Measurements from ENCODE around the gene SCGB1C1.
"Not testable (repeated sequence)": the region's sequence is repeated elsewhere in the genome, so short reads cannot be mapped to it uniquely, and the experiment has no call there.

The SCGB1C1 gene

DNA sequence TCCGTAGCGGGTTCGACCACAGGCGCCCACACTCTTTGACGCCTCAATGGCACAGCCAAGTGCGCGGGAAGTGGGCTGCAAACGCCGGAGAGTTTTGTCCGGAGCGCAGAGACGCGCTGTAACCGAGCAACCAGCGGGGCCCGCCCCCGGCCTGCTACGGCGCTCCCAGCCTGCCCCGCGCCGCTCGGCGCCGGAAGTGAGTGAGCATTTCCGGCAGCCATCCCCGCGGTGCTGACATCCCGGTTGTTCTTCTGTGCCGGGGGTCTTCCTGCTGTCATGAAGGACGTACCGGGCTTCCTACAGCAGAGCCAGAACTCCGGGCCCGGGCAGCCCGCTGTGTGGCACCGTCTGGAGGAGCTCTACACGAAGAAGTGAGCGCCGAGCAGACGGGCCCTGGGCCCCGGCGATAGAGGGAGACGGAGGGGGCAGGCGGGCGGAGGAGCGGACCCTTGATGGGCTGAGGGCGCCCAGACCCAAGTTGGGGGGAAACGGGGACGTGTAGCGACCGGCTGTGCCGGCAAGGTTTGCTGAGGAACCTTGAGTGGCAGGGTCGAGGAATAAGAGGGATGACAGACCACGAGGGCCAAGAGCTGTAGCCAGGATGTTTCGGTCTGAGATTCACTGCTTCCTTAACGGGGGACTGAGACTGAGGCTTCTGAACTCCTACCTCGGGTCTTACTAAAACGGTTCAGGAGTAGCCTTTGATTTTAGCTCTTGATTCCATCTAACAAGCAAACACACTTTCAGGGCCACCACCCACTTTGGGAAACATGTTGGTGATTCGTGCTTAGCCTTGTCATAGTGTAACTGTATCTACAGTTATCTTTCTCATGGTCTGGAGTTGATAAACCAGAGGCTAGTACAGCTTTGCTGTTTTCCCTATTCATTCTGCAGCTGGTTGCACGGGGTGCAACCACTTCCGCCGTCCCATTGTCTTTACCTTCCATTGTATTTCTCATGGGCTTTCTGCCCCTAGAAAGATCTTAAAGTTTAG is 44.2 kb downstream of the SCGB1C1 start, which contains the start of gene PSMD13:
Gene PSMD13 (plus strand): TSS at position 203 of the 994 bp plus-strand sequence. CDS start 74 bp downstream, at position 277.
- no peaks in the 10 kb centered on the region for H3K9me3 ChIP-seq (ENCODE audit: control insufficient read depth, low read length)
- under 1% methylated on average over 59 of the region's 62 CpGs for WGBS
- peak within 1 kb of the TSS; percentile 66 to 81 for H3K4ac ChIP-seq (ENCODE audit: low read depth in 1 of 2, low read length in 2 of 2)

DNA sequence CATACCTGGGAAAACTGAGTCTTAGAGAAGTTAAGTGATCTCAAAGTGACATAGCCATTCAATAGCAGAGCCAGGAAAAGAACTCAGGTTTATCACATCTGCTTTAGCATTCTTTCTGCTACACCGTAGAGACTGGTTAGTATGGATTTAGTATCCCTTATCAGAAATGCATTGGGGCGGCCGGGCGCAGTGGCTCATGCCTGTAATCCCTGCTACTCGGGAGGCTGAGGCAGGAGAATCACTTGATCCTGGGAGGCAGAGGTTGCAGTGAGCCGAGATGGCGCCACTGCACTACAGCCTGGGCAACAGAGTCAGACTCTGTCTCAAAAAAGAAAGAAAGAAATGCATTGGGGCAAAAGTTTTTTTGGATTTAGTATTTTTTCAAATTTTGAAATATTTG is 45.5 kb downstream of the SCGB1C1 start:
- peak overlapping the region; percentile 98 for H3K9ac ChIP-seq (ENCODE audit: low read length)

More for the DNA sequence above, 44.2 kb downstream of the SCGB1C1 start, which contains the start of gene PSMD13:
- peak within 1 kb of the TSS; percentile 2 for H2AFZ ChIP-seq (ENCODE audit: low read depth, low read length)
- peak; percentile 90 for DNase-seq
- peak within 1 kb of the TSS in 1 of 2 experiments; percentile 2 for H3K23ac ChIP-seq (ENCODE audit: low read length in 2 of 2)
- H3K4me2 ChIP-seq (ENCODE audit: low read length, poor library complexity, severe bottlenecking), result peak within 1 kb of the TSS; percentile 88
- peak within 1 kb of the TSS in 1 of 2 experiments; percentile 40 for H2BK12ac ChIP-seq (ENCODE audit: low read length in 2 of 2)
- H2BK5ac ChIP-seq (ENCODE audit: low read depth, low read length, poor library complexity, severe bottlenecking), result no peak within 1 kb of the TSS
- peaks cover 6% of the 10 kb centered on the region for H3K4me1 ChIP-seq (ENCODE audit: control insufficient read depth, insufficient read depth, low read depth, low read length)
- peak within 1 kb of the TSS; percentile 98 for H3K9ac ChIP-seq (ENCODE audit: low read length)
- peaks cover 17 to 35% of the 10 kb centered on the region in 2 experiments for H3K36me3 ChIP-seq (ENCODE audit: control insufficient read depth in 1 of 2, insufficient read depth in 2 of 2, low read depth in 1 of 2, low read length in 2 of 2)
- H3K27me3 ChIP-seq (ENCODE audit: control insufficient read depth in 1 of 2, insufficient read depth in 1 of 2, low read length in 2 of 2), result no peaks in the 10 kb centered on the region
- peak within 1 kb of the TSS; percentile 77 for H2BK120ac ChIP-seq (ENCODE audit: low read depth, low read length)
- H2AK5ac ChIP-seq (ENCODE audit: low read length, severe bottlenecking), result no peak within 1 kb of the TSS
- H3K79me1 ChIP-seq (replicated peaks; ENCODE audit: low read length, poor library complexity, severe bottlenecking), result peaks cover 31% of the 10 kb centered on the region
- no peak within 1 kb of the TSS for H2BK15ac ChIP-seq (ENCODE audit: low read depth, poor library complexity, severe bottlenecking)
- H3K4me3 ChIP-seq (ENCODE audit: insufficient read depth in 1 of 2, low read depth in 1 of 2, low read length in 2 of 2), result peak within 1 kb of the TSS; percentile 85 to 100
- H4K91ac ChIP-seq (ENCODE audit: low read length), result peak within 1 kb of the TSS; percentile 86
- H4K8ac ChIP-seq (ENCODE audit: low read length), result peak within 1 kb of the TSS; percentile 50
- H3K18ac ChIP-seq (ENCODE audit: low read depth in 1 of 2, low read length in 2 of 2), result peak within 1 kb of the TSS; percentile 85 to 91
- H3K27ac ChIP-seq (ENCODE audit: low read length, poor library complexity, severe bottlenecking), result peak within 1 kb of the TSS; percentile 92
- peak within 1 kb of the TSS in 1 of 2 experiments; percentile 80 for H3K14ac ChIP-seq (ENCODE audit: low read length in 2 of 2)

DNA sequence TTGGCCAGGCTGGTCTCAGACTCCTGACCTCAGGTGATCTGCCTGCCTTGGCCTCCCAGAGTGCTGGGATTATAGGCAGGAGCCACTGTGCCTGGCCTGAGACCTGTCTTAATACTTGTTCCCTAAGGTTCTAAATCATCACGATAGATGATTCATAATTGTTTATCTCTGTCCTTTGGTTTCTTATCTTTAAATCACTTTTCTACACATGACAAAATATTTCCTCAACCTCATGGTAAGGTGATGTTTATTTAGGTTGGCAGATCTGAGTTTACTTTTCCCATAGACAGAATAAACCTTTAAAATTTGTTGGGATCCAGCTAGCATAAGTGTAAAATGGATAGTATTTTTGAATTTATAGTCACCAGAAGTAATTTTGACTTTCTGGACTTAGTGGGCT is 47.4 kb downstream of the SCGB1C1 start:
- no peak overlapping the region for H2BK12ac ChIP-seq (ENCODE audit: low read length in 2 of 2)
- WGBS, result no CpG with 5 or more reads among the region's 1 CpG

More for the DNA sequence above, 45.5 kb downstream of the SCGB1C1 start:
- 95% methylated on average over 7 of the region's 7 CpGs for WGBS
- not testable (repeated sequence) for H3K23ac ChIP-seq (ENCODE audit: low read length in 2 of 2); H3K4me1 ChIP-seq (ENCODE audit: control insufficient read depth, insufficient read depth, low read depth, low read length); H3K14ac ChIP-seq (ENCODE audit: low read length in 2 of 2); DNase-seq; H3K27ac ChIP-seq (ENCODE audit: low read length, poor library complexity, severe bottlenecking); H2BK5ac ChIP-seq (ENCODE audit: low read depth, low read length, poor library complexity, severe bottlenecking); H3K27me3 ChIP-seq (ENCODE audit: control insufficient read depth in 1 of 2, insufficient read depth in 1 of 2, low read length in 2 of 2); H3K18ac ChIP-seq (ENCODE audit: low read depth in 1 of 2, low read length in 2 of 2); H2BK120ac ChIP-seq (ENCODE audit: low read depth, low read length); H2BK12ac ChIP-seq (ENCODE audit: low read length in 2 of 2); H3K9me3 ChIP-seq (ENCODE audit: control insufficient read depth, low read length); H2BK15ac ChIP-seq (ENCODE audit: low read depth, poor library complexity, severe bottlenecking); H3K4ac ChIP-seq (ENCODE audit: low read depth in 1 of 2, low read length in 2 of 2); H2AK5ac ChIP-seq (ENCODE audit: low read length, severe bottlenecking); H3K4me2 ChIP-seq (ENCODE audit: low read length, poor library complexity, severe bottlenecking); H4K8ac ChIP-seq (ENCODE audit: low read length); H4K91ac ChIP-seq (ENCODE audit: low read length); H2AFZ ChIP-seq (ENCODE audit: low read depth, low read length)
- H3K4me3 ChIP-seq (ENCODE audit: insufficient read depth in 1 of 2, low read depth in 1 of 2, low read length in 2 of 2), result peak overlapping the region in 1 of 2 experiments; percentile 100
- peaks cover 13 to 41% of the 10 kb centered on the region in 2 experiments for H3K36me3 ChIP-seq (ENCODE audit: control insufficient read depth in 1 of 2, insufficient read depth in 2 of 2, low read depth in 1 of 2, low read length in 2 of 2)
- H3K79me1 ChIP-seq (replicated peaks; ENCODE audit: low read length, poor library complexity, severe bottlenecking), result peaks cover 23% of the 10 kb centered on the region

DNA sequence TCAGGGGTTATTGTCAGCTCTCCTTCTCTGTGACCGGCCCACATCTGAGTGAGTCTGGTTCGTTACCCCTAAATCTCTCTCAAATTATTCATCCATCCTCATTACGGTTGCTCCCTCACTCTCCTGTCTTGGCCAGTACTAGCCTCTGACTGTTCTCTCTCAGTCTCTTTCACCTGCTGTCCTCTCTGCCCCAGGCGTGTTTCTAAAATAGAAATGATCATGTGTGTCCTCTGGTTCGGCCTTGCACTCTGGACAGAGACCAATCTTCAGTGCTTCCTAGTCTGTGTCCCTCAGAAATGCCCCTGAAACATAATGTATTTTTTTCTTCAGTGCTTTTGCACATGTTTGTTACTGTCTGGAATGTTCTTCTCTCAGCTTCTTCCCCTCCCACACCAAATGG is 48.8 kb downstream of the SCGB1C1 start:
- 92% methylated on average over 5 of the region's 5 CpGs for WGBS
- Histone ChIP-seq H3K23ac (ENCODE audit: low read length in 2 of 2) (no peak overlapping the region), H3K27me3 (ENCODE audit: control insufficient read depth in 1 of 2, insufficient read depth in 1 of 2, low read length in 2 of 2) (no peaks in the 10 kb centered on the region), H3K4ac (ENCODE audit: low read depth in 1 of 2, low read length in 2 of 2) (no peak overlapping the region), H2BK5ac (ENCODE audit: low read depth, low read length, poor library complexity, severe bottlenecking) (no peak overlapping the region), H2AFZ (ENCODE audit: low read depth, low read length) (no peak overlapping the region), H4K8ac (ENCODE audit: low read length) (no peak overlapping the region), H3K36me3 (ENCODE audit: control insufficient read depth in 1 of 2, insufficient read depth in 2 of 2, low read depth in 1 of 2, low read length in 2 of 2) (peaks cover 31 to 74% of the 10 kb centered on the region in 2 experiments), H2BK12ac (ENCODE audit: low read length in 2 of 2) (no peak overlapping the region), H3K27ac (ENCODE audit: low read length, poor library complexity, severe bottlenecking) (no peak overlapping the region), H3K18ac (ENCODE audit: low read depth in 1 of 2, low read length in 2 of 2) (no peak overlapping the region), H3K9me3 (ENCODE audit: control insufficient read depth, low read length) (no peaks in the 10 kb centered on the region), H4K91ac (ENCODE audit: low read length) (no peak overlapping the region), H3K4me2 (ENCODE audit: low read length, poor library complexity, severe bottlenecking) (no peak overlapping the region), H2AK5ac (ENCODE audit: low read length, severe bottlenecking) (no peak overlapping the region), H2BK15ac (ENCODE audit: low read depth, poor library complexity, severe bottlenecking) (no peak overlapping the region), H3K4me3 (ENCODE audit: insufficient read depth in 1 of 2, low read depth in 1 of 2, low read length in 2 of 2) (no peak overlapping the region), H3K14ac (ENCODE audit: low read length in 2 of 2) (no peak overlapping the region), H3K4me1 (ENCODE audit: control insufficient read depth, insufficient read depth, low read depth, low read length) (peaks cover 2% of the 10 kb centered on the region), H2BK120ac (ENCODE audit: low read depth, low read length) (no peak overlapping the region), H3K9ac (ENCODE audit: low read length) (peak overlapping the region; percentile 3), H3K79me1 (replicated peaks; ENCODE audit: low read length, poor library complexity, severe bottlenecking) (peaks cover 20% of the 10 kb centered on the region)
- DNase-seq, result no peak

More for the DNA sequence above, 47.4 kb downstream of the SCGB1C1 start:
- H2BK5ac ChIP-seq (ENCODE audit: low read depth, low read length, poor library complexity, severe bottlenecking), result no peak overlapping the region
- H3K27ac ChIP-seq (ENCODE audit: low read length, poor library complexity, severe bottlenecking), result no peak overlapping the region
- H3K4me3 ChIP-seq (ENCODE audit: insufficient read depth in 1 of 2, low read depth in 1 of 2, low read length in 2 of 2), result no peak overlapping the region
- H3K9ac ChIP-seq (ENCODE audit: low read length), result no peak overlapping the region
- no peak overlapping the region for H2BK120ac ChIP-seq (ENCODE audit: low read depth, low read length)
- H3K4me2 ChIP-seq (ENCODE audit: low read length, poor library complexity, severe bottlenecking), result no peak overlapping the region
- H3K18ac ChIP-seq (ENCODE audit: low read depth in 1 of 2, low read length in 2 of 2), result no peak overlapping the region
- H3K4ac ChIP-seq (ENCODE audit: low read depth in 1 of 2, low read length in 2 of 2), result no peak overlapping the region
- H4K91ac ChIP-seq (ENCODE audit: low read length), result no peak overlapping the region
- no peaks in the 10 kb centered on the region for H3K9me3 ChIP-seq (ENCODE audit: control insufficient read depth, low read length)
- no peak overlapping the region for H3K23ac ChIP-seq (ENCODE audit: low read length in 2 of 2)
- peaks cover 21 to 61% of the 10 kb centered on the region in 2 experiments for H3K36me3 ChIP-seq (ENCODE audit: control insufficient read depth in 1 of 2, insufficient read depth in 2 of 2, low read depth in 1 of 2, low read length in 2 of 2)
- no peak overlapping the region for H2AK5ac ChIP-seq (ENCODE audit: low read length, severe bottlenecking)
- DNase-seq, result no peak
- H3K27me3 ChIP-seq (ENCODE audit: control insufficient read depth in 1 of 2, insufficient read depth in 1 of 2, low read length in 2 of 2), result no peaks in the 10 kb centered on the region
- peaks cover 18% of the 10 kb centered on the region for H3K79me1 ChIP-seq (replicated peaks; ENCODE audit: low read length, poor library complexity, severe bottlenecking)
- no peak overlapping the region for H3K14ac ChIP-seq (ENCODE audit: low read length in 2 of 2)
- peaks cover 2% of the 10 kb centered on the region for H3K4me1 ChIP-seq (ENCODE audit: control insufficient read depth, insufficient read depth, low read depth, low read length)
- no peak overlapping the region for H2AFZ ChIP-seq (ENCODE audit: low read depth, low read length)
- H2BK15ac ChIP-seq (ENCODE audit: low read depth, poor library complexity, severe bottlenecking), result no peak overlapping the region
- H4K8ac ChIP-seq (ENCODE audit: low read length), result no peak overlapping the region
